Left renal pelvis (tissue), 4 donors: ENCODE data around the gene C11orf98. TPM values are rescaled to one million over a fixed set of nuclear protein-coding genes. Genes with fewer than 3 reads are reported as not detected.

Experiments
- DNase-seq, 4 donors: peaks; one replicate each; pipeline ENCODE4 v3.0.0-alpha.2; 2013; ENCODE audit warnings: low read depth in 4 of 4, low spot score in 3 of 4
- polyA plus RNA-seq, 4 donors: library from polyadenylated mRNA; unstranded; fragments of 120-200 nt; gene quantifications; one replicate each; pipeline ENCODE4 v1.2.1, GENCODE V29; 2013; ENCODE audit not compliant: insufficient read length in 4 of 4

The C11orf98 gene
- polyA plus RNA-seq, 4 donors: 44.7 to 64.6 (median 53.5) TPM

DNA sequence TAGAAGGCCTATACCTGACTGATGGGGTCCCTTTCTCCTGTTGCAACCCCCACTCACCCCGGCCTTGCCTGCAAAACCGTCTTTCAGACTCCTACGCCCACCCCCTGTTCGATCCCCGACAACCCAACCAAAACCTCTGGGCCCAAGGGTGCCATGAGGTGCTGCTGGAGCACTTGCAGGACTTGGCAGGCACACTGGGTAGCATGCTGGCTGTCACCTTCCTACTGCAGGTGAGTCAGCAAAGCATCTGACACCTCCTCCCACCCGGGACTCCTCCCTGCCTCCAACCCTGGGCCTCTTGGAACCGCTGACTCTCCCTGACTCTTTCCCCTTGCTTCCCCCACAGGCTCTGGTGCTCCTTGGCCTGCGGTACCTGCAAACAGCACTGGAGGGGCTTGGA is 50.7 kb downstream of the C11orf98 start:
- DNase-seq: no peak

DNA sequence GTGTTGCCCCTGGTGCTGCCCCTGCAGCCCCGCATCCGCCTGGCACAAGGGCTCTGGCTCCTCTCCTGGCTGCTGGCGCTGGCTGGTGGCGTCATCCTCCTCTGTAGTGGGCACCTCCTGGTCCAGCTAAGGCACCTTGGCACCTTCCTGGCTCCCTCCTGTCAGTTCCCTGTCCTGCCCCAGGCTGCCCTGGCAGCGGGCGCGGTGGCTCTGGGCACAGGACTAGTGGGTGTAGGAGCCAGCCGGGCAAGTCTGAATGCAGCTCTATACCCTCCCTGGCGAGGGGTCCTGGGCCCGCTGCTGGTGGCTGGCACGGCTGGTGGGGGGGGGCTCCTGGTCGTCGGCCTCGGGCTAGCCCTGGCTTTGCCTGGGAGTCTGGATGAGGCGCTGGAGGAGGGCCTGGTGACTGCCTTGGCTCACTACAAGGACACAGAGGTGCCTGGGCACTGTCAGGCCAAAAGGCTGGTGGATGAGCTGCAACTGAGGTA is 51.7 kb downstream of the C11orf98 start:
- DNase-seq: no peak

Other genes with a start within 250 kb of the C11orf98 start
- not detected for gene SCGB1A1, start 246.2 kb downstream of the C11orf98 start, polyA plus RNA-seq
- gene AHNAK, start 118.4 kb downstream of the C11orf98 start, polyA plus RNA-seq: 100 to 1,000 TPM; 189 to 439 (median 222) TPM
- gene EEF1G, start 91.3 kb downstream of the C11orf98 start, polyA plus RNA-seq: 1,000 to 10,000 TPM; 1,909 to 2,321 (median 2,191) TPM
- 10 to 100 TPM; 18.7 to 25.0 (median 21.1) TPM for gene TUT1, start 73.7 kb downstream of the C11orf98 start, polyA plus RNA-seq
- 100 to 1,000 TPM in 1 of 4 donors, 10 to 100 TPM in 3; 83.7 to 106 (median 94.6) TPM for gene MTA2, start 63.3 kb downstream of the C11orf98 start, polyA plus RNA-seq
- gene EML3, start 52.4 kb downstream of the C11orf98 start, polyA plus RNA-seq: 10 to 100 TPM; 31.8 to 42.3 (median 38.6) TPM
- 1 to 10 TPM; 3.1 to 6.9 (median 3.6) TPM for gene ROM1, start 52.0 kb downstream of the C11orf98 start, polyA plus RNA-seq
- 10 to 100 TPM; 27.2 to 49.9 (median 29.8) TPM for gene B3GAT3, start 43.2 kb downstream of the C11orf98 start, polyA plus RNA-seq
- 100 to 1,000 TPM; 363 to 404 (median 379) TPM for gene GANAB, start 18.6 kb downstream of the C11orf98 start, polyA plus RNA-seq
- gene INTS5, start 11.9 kb downstream of the C11orf98 start, polyA plus RNA-seq: 10 to 100 TPM; 15.7 to 21.6 (median 18.1) TPM
- gene CSKMT, start 102 bp upstream of the C11orf98 start, polyA plus RNA-seq: 1 to 10 TPM; 4.4 to 6.6 (median 6.0) TPM
- gene UQCC3, start 6.5 kb upstream of the C11orf98 start, polyA plus RNA-seq: 10 to 100 TPM in 1 of 4 donors, 1 to 10 TPM in 3; 6.0 to 12.6 (median 7.6) TPM
- gene LBHD1, start 7.1 kb upstream of the C11orf98 start, polyA plus RNA-seq: 1 to 10 TPM; 5.6 to 8.5 (median 6.1) TPM
- 100 to 1,000 TPM; 109 to 166 (median 156) TPM for gene UBXN1, start 13.9 kb upstream of the C11orf98 start, polyA plus RNA-seq
- gene LRRN4CL, start 24.3 kb upstream of the C11orf98 start, polyA plus RNA-seq: 1 to 10 TPM in 3 of 4 donors, under 1 TPM in 1; 0.92 to 9.5 (median 1.4) TPM
- 10 to 100 TPM; 48.7 to 71.0 (median 56.2) TPM for gene BSCL2, start 42.2 kb upstream of the C11orf98 start, polyA plus RNA-seq
- gene GNG3, start 42.5 kb upstream of the C11orf98 start, polyA plus RNA-seq: 1 to 10 TPM; 1.5 to 2.4 (median 1.9) TPM
- 10 to 100 TPM; 71.1 to 91.1 (median 84.8) TPM for gene HNRNPUL2, start 62.2 kb upstream of the C11orf98 start, polyA plus RNA-seq
- 10 to 100 TPM; 38.8 to 46.5 (median 44.0) TPM for gene TTC9C, start 63.3 kb upstream of the C11orf98 start, polyA plus RNA-seq
- 1 to 10 TPM; 3.9 to 8.9 (median 7.6) TPM for gene ZBTB3, start 89.0 kb upstream of the C11orf98 start, polyA plus RNA-seq
- 100 to 1,000 TPM; 102 to 155 (median 145) TPM for gene POLR2G, start 96.4 kb upstream of the C11orf98 start, polyA plus RNA-seq
- gene TAF6L, start 106.2 kb upstream of the C11orf98 start, polyA plus RNA-seq: 10 to 100 TPM; 19.8 to 43.2 (median 26.6) TPM
- 10 to 100 TPM; 38.8 to 68.4 (median 63.9) TPM for gene TMEM179B, start 122.2 kb upstream of the C11orf98 start, polyA plus RNA-seq
- 10 to 100 TPM; 19.4 to 31.0 (median 23.3) TPM for gene TMEM223, start 126.8 kb upstream of the C11orf98 start, polyA plus RNA-seq
- gene NXF1, start 140.2 kb upstream of the C11orf98 start, polyA plus RNA-seq: 100 to 1,000 TPM; 109 to 125 (median 121) TPM
- gene STX5, start 166.8 kb upstream of the C11orf98 start, polyA plus RNA-seq: 10 to 100 TPM; 53.3 to 57.3 (median 55.5) TPM
- under 1 TPM in 3 of 4 donors, not detected in 1; 0.32 to 0.63 (median 0.38) TPM for gene TEX54, start 167.6 kb upstream of the C11orf98 start, polyA plus RNA-seq
- gene WDR74, start 174.4 kb upstream of the C11orf98 start, polyA plus RNA-seq: 10 to 100 TPM; 30.2 to 50.4 (median 35.3) TPM
- 100 to 1,000 TPM in 3 of 4 donors, 10 to 100 TPM in 1; 81.0 to 207 (median 159) TPM for gene SLC3A2, start 215.7 kb upstream of the C11orf98 start, polyA plus RNA-seq